Breast epithelium (tissue), 4 donors: ENCODE results near the gene LPAR2. TPM values are rescaled to one million over a fixed set of nuclear protein-coding genes. Genes with fewer than 3 reads are reported as not detected.
A peak's percentile ranks its signal among the peaks of the same experiment; 100 is the strongest.

Source experiments
- DNase-seq, 2 donors: peaks; one replicate each; pipeline ENCODE4 v3.0.0-alpha.2; 2019; ENCODE audit warnings: low spot score in 2 of 2
- H3K27ac ChIP-seq, 2 donors: fragments of 200-600 bp; sonication (generic) in 1 of 2; one replicate each; pipeline ENCODE4 v1.5.1; 2016 to 2019; ENCODE audit warnings: mild to moderate bottlenecking in 1 of 2
- H3K27me3 ChIP-seq, 2 donors: fragments of 200-600 bp; sonication (generic) in 1 of 2; one replicate each; pipeline versions ENCODE4 v1.5.1 to v1.6.0; 2017 to 2019; ENCODE audit warnings: control low read depth in 1 of 2, mild to moderate bottlenecking in 1 of 2
- H3K36me3 ChIP-seq: fragments of 200-600 bp; one replicate; pipeline ENCODE4 v1.5.1; 2019
- H3K4me1 ChIP-seq, 2 donors: fragments of 200-600 bp; sonication (generic); one replicate each; pipeline ENCODE4 v1.5.1; 2016 to 2019; ENCODE audit warnings: control low read depth in 1 of 2
- H3K4me3 ChIP-seq, 3 donors: fragments of 200-600 bp; sonication (generic); 1 replicate in 2 of 3; 2 replicates in 1 of 3; pipeline ENCODE4 v1.5.1; 2016 to 2019; ENCODE audit warnings: mild to moderate bottlenecking in 3 of 3, moderate library complexity in 2 of 3
- H3K9me3 ChIP-seq, 2 donors: fragments of 200-600 bp; sonication (generic) in 1 of 2; one replicate each; pipeline ENCODE4 v1.5.1; 2016 to 2019; ENCODE audit warnings: control low read depth in 1 of 2
- POLR2A ChIP-seq: fragments of 450-650 bp; IDR thresholded peaks from one replicate; pipeline ENCODE4 v1.6.1; 2016; ENCODE audit warnings: antibody characterized with exemption, mild to moderate bottlenecking, moderate library complexity
- POLR2AphosphoS5 ChIP-seq, 3 donors: sonication (generic); formaldehyde crosslinking; IDR thresholded peaks; one replicate each; pipeline ENCODE4 v1.6.1; 2017; ENCODE audit warnings: antibody characterized with exemption in 3 of 3
- intact Hi-C: fragments of 100-400 bp; cut with DNase I; formaldehyde crosslinking; loops from one replicate; pipeline ENCODE4 v1.15.1; 2023; ENCODE audit warnings: low total_unique reads
- total RNA-seq, 3 donors: library from RNA; depleted of rRNA; stranded (reverse); fragments of >200 nt; gene quantifications; one replicate each; pipeline ENCODE4 v1.1.0, GENCODE V29; 2016
- TF ChIP-seq, protein P1 (sequence below), 3 donors: fragments of 450-650 bp; IDR thresholded peaks; one replicate each; pipeline ENCODE4 v1.5.1; 2016 to 2017; ENCODE audit warnings: antibody characterized with exemption in 3 of 3, mild to moderate bottlenecking in 3 of 3, moderate library complexity in 3 of 3

Gene LPAR2
- total RNA-seq, 3 donors from 2014 or later, result 3.2 to 17.1 (median 16.4) TPM

DNA sequence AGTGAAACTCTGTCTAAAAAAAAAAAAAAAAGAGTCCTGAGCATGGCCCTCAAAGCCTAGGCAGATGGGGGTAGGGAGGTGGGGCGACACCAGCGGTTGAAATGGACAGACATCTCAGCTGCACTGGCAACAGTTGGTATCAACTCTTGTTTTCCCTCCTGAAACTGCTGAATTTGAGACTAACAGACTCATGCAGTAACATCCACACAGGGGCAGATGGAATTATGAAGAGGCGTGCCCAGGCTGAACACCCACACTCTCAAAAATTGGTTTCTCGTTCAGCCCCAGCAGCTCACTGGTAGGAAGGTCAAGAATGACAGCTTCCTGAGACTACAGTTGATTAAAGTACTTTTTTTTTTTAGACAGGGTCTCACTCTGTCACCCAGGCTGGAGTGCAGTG is 33.6 kb downstream of the LPAR2 start:
- H3K27me3 ChIP-seq, result no peaks in the 10 kb centered on the region
- DNase-seq, result no peak
- intact Hi-C loops, result loop anchor here (10.0 kb wide), 1 partner anchor 1010 kb away; no protein-coding TSS in a partner anchor

DNA sequence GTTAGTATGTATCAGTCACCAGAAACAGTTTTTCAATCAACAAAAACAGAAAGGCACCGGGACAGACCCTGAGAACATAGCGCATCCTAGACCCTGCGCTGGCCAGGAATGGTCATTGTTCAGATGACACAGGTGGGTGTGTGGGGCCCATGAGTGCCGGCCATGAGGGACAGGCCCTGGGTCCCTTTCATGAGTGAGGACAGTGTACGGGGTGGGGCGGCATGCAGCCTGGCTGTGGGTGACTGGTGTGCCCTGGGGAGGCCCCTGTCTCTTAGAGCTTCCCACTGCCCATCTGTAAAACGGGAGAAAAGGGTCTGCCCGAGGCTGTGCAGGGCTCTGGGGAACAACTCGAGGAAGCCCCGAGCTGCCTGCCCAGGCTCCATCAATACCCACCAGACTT is 35.3 kb downstream of the LPAR2 start:
- Histone ChIP-seq H3K27me3 (no peaks in the 10 kb centered on the region), H3K36me3 (no peaks in the 10 kb centered on the region), H3K4me1 (peaks cover 6 to 7% of the 10 kb centered on the region in 2 donors), H3K9me3 (no peaks in the 10 kb centered on the region), H3K4me3 (no peak overlapping the region), H3K27ac (no peak overlapping the region)
- no peak for DNase-seq
- no peak for TF ChIP-seq POLR2A
- no peak for TF ChIP-seq POLR2AphosphoS5 (IDR thresholded peaks at IDR 0.05)
- TF ChIP-seq, protein P1, sequence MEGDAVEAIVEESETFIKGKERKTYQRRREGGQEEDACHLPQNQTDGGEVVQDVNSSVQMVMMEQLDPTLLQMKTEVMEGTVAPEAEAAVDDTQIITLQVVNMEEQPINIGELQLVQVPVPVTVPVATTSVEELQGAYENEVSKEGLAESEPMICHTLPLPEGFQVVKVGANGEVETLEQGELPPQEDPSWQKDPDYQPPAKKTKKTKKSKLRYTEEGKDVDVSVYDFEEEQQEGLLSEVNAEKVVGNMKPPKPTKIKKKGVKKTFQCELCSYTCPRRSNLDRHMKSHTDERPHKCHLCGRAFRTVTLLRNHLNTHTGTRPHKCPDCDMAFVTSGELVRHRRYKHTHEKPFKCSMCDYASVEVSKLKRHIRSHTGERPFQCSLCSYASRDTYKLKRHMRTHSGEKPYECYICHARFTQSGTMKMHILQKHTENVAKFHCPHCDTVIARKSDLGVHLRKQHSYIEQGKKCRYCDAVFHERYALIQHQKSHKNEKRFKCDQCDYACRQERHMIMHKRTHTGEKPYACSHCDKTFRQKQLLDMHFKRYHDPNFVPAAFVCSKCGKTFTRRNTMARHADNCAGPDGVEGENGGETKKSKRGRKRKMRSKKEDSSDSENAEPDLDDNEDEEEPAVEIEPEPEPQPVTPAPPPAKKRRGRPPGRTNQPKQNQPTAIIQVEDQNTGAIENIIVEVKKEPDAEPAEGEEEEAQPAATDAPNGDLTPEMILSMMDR (IDR thresholded peaks at IDR 0.05), result no peak
- intact Hi-C loops, result loop anchor here (10.0 kb wide), 1 partner anchor 1012 kb away; no protein-coding TSS in a partner anchor

More for the DNA sequence above, 33.6 kb downstream of the LPAR2 start:
- TF ChIP-seq POLR2A (no peak), POLR2AphosphoS5 (IDR thresholded peaks at IDR 0.05) (no peak)
- TF ChIP-seq, protein P1 (IDR thresholded peaks at IDR 0.05), result no peak
- Histone ChIP-seq H3K9me3 (no peaks in the 10 kb centered on the region), H3K36me3 (no peaks in the 10 kb centered on the region), H3K4me3 (no peak overlapping the region), H3K27ac (peak overlapping the region; percentile 34 to 74), H3K4me1 (peaks cover 6 to 7% of the 10 kb centered on the region in 2 donors)

DNA sequence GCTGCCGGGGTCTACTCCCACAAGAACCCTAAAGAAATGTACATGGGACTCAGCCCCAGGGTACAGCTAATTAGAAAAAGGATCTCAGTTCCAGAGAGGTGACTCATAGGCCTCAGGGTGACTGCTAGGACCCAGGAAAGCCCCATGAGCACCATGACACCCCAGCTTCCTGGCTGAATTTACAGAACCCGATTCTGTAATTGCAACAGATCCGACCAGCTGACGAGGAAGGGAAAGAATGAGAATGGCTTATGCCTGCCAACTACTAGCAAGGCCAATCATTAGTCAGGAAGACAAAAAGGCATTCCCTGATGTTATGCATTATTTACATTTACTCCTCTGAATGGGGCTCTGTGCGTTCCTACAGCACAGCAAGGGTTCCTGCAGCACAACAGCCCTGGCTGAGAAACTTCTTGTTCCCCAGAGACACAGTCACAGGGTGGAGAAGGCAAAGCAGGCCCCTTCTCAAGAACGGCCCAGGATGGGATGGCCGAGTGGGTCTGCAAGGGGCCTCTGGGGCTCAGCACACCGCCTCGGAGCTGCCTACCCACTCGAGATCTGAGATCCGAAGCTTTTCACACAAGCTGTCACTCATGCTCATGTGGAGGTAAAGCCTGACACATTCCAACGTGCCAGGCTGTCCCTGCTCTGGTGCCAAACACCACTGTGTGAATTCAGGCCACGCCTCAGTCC is 36.7 kb downstream of the LPAR2 start:
- Histone ChIP-seq H3K9me3 (no peaks in the 10 kb centered on the region), H3K4me3 (no peak overlapping the region), H3K27me3 (no peaks in the 10 kb centered on the region), H3K36me3 (no peaks in the 10 kb centered on the region), H3K27ac (peak overlapping the region; percentile 84 to 90), H3K4me1 (peaks cover 6 to 7% of the 10 kb centered on the region in 2 donors)
- TF ChIP-seq POLR2AphosphoS5 (IDR thresholded peaks at IDR 0.05) (peak; percentile 42 to 67 (median 57)), POLR2A (no peak)
- TF ChIP-seq, protein P1 (IDR thresholded peaks at IDR 0.05), result no peak
- intact Hi-C loops, result loop anchor here (10.0 kb wide), 1 partner anchor 1014 kb away; no protein-coding TSS in a partner anchor
- peak in 1 of 2 donors; percentile 73 for DNase-seq

DNA sequence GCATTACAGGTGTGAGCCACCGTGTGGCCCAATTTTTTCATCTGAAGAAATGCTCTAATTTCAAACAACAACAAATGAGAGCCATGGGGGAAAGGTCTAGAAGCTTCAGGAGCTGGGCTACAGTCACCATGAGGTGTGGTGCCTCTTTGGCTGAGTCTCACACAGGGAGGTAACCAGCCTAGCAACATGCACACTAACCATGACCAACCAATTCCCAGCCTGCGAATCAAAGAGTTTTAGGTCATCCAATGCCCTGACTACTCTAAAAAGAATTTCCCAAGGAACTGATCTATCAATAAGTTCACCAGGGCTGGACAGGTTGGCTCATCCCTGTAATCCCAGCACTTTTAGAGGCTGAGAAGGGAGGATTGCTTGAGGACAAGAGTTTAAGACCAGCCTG is 39.5 kb downstream of the LPAR2 start:
- H3K27me3 ChIP-seq, result no peaks in the 10 kb centered on the region
- H3K9me3 ChIP-seq, result no peaks in the 10 kb centered on the region
- no peaks in the 10 kb centered on the region for H3K36me3 ChIP-seq
- peaks cover 6 to 7% of the 10 kb centered on the region in 2 donors for H3K4me1 ChIP-seq
- H3K27ac ChIP-seq, result no peak overlapping the region
- DNase-seq, result no peak
- intact Hi-C loops, result no loop called here
- TF ChIP-seq, protein P1 (IDR thresholded peaks at IDR 0.05), result no peak
- TF ChIP-seq POLR2AphosphoS5 (IDR thresholded peaks at IDR 0.05) (no peak), POLR2A (no peak)
- no peak overlapping the region for H3K4me3 ChIP-seq

DNA sequence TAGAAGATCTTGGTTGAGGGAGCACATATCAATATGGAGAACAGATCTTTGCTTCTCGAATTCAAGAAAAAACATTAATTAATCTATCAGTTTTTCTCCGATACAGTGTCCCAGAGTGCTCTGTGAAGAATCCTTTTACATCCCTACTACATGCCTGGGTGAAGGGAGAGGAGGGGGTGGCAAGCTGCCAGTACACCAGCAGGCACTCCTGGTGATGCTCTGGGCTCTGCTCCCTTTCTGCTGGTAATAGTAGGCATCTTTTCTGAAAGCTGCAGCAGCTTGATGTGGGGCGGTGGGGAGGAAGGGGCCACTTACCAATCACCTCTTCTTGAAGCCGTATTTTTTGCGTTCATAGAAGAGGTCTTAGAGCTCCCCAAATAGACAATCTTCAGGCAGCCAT is 40.2 kb downstream of the LPAR2 start:
- H3K36me3 ChIP-seq, result no peaks in the 10 kb centered on the region
- peaks cover 6 to 7% of the 10 kb centered on the region in 2 donors for H3K4me1 ChIP-seq
- DNase-seq, result no peak
- H3K27me3 ChIP-seq, result no peaks in the 10 kb centered on the region
- no peak for TF ChIP-seq POLR2AphosphoS5 (IDR thresholded peaks at IDR 0.05)
- TF ChIP-seq, protein P1 (IDR thresholded peaks at IDR 0.05), result no peak
- TF ChIP-seq POLR2A, result no peak
- intact Hi-C loops, result no loop called here
- no peaks in the 10 kb centered on the region for H3K9me3 ChIP-seq
- H3K4me3 ChIP-seq, result no peak overlapping the region
- H3K27ac ChIP-seq, result no peak overlapping the region
